HepG2 (cell line): Measurements from ENCODE around the gene NDUFS2. TPM values are rescaled to one million over a fixed set of nuclear protein-coding genes. Genes with fewer than 3 reads are reported as not detected.

ENCODE experiments used
- ADNP ChIP-seq: sonication (generic); formaldehyde crosslinking; IDR thresholded peaks from 2 replicates; pipeline ENCODE4 v1.4.0; 2020; ENCODE audit warnings: missing genetic modification reagents
- AGO2 ChIP-seq: fragments of 200-400 bp; formaldehyde crosslinking; optimal IDR thresholded peaks from 2 replicates; pipeline ENCODE3; 2017; ENCODE audit warnings: mild to moderate bottlenecking, low read depth, low read length, moderate library complexity
- ARNT2 ChIP-seq: sonication (generic); formaldehyde crosslinking; IDR thresholded peaks from 2 replicates; pipeline ENCODE4 v1.8.0; 2022; ENCODE audit warnings: mild to moderate bottlenecking, low read depth, missing genetic modification reagents, moderate library complexity
- ATRX ChIP-seq: sonication (generic); formaldehyde crosslinking; IDR thresholded peaks from 2 replicates; pipeline ENCODE4 v1.4.0; 2020; ENCODE audit warnings: missing genetic modification reagents, borderline replicate concordance
- CHD4 ChIP-seq: fragments of 200-600 bp; sonication (generic); IDR thresholded peaks from 2 replicates; pipeline ENCODE4 v1.7.0; 2017; ENCODE audit warnings: mild to moderate bottlenecking, low read length, borderline replicate concordance
- DNMT1 ChIP-seq: sonication (generic); formaldehyde crosslinking; IDR thresholded peaks from 2 replicates; pipeline ENCODE4 v1.5.1; 2020; ENCODE audit warnings: mild to moderate bottlenecking, missing genetic modification reagents
- HMG20A ChIP-seq: IDR thresholded peaks from 2 replicates; pipeline ENCODE4 v1.6.1; 2016; ENCODE audit warnings: borderline replicate concordance
- NRL ChIP-seq: sonication (generic); formaldehyde crosslinking; IDR thresholded peaks from 2 replicates; pipeline ENCODE4 v1.5.0; 2020; ENCODE audit warnings: missing genetic modification reagents, mild to moderate bottlenecking, moderate library complexity, borderline replicate concordance
- POGZ ChIP-seq: sonication (generic); formaldehyde crosslinking; IDR thresholded peaks from 2 replicates; pipeline ENCODE4 v1.4.0; 2020; ENCODE audit warnings: mild to moderate bottlenecking, missing genetic modification reagents
- THYN1 ChIP-seq: sonication (generic); formaldehyde crosslinking; IDR thresholded peaks from 2 replicates; pipeline ENCODE4 v1.8.1; 2023; ENCODE audit warnings: low read depth, mild to moderate bottlenecking, moderate library complexity, missing genetic modification reagents, borderline replicate concordance
- ZFP41 ChIP-seq: sonication (generic); formaldehyde crosslinking; IDR thresholded peaks from 2 replicates; pipeline ENCODE4 v1.4.0; 2020; ENCODE audit warnings: mild to moderate bottlenecking, missing genetic modification reagents, borderline replicate concordance
- ZNF207 ChIP-seq: fragments of 450-650 bp; IDR thresholded peaks from 2 replicates; pipeline ENCODE4 v1.6.1; 2016; ENCODE audit warnings: antibody characterized with exemption, borderline replicate concordance
- ZNF224 ChIP-seq: sonication (generic); formaldehyde crosslinking; IDR thresholded peaks from 2 replicates; pipeline ENCODE4 v1.5.0; 2020; ENCODE audit warnings: mild to moderate bottlenecking, missing genetic modification reagents
- ZNF230 ChIP-seq: sonication (generic); formaldehyde crosslinking; IDR thresholded peaks from 2 replicates; pipeline ENCODE4 v1.4.0; 2020; ENCODE audit warnings: mild to moderate bottlenecking, missing genetic modification reagents
- ZNF441 ChIP-seq: sonication (generic); formaldehyde crosslinking; IDR thresholded peaks from 2 replicates; pipeline ENCODE4 v1.7.0; 2021; ENCODE audit warnings: missing genetic modification reagents, borderline replicate concordance
- ZNF670 ChIP-seq: sonication (generic); formaldehyde crosslinking; IDR thresholded peaks from 2 replicates; pipeline ENCODE4 v1.8.0; 2022; ENCODE audit warnings: mild to moderate bottlenecking, missing genetic modification reagents, borderline replicate concordance
- ZNF672 ChIP-seq: sonication (generic); formaldehyde crosslinking; IDR thresholded peaks from 2 replicates; pipeline ENCODE4 v1.8.1; 2022; ENCODE audit warnings: missing genetic modification reagents
- polyA plus RNA-seq, 8 experiments: library from polyadenylated mRNA; depleted of rRNA in 3 of 8; stranded (reverse) in 7 of 8; unstranded in 1 of 8; fragments of >200 nt; fragmentation: Illumina TruSeq in 4 of 8; extraction: Trizol in 4 of 8; gene quantifications; 2 replicates each; pipeline versions ENCODE4 v1.2.1 to v1.2.3, GENCODE V29; 2011 to 2016; ENCODE audit warnings: low read depth in 4 of 8, missing spikeins in 1 of 8, mixed read lengths in 1 of 8; ENCODE audit not compliant: insufficient read depth in 1 of 8
- total RNA-seq, 5 experiments: library from RNA; depleted of rRNA; stranded (reverse); fragments of >200 nt; fragmentation: Illumina TruSeq; extraction: Trizol; gene quantifications; 2 replicates each; pipeline ENCODE4 v1.2.3, GENCODE V29; 2016; ENCODE audit warnings: low read depth in 1 of 5
- TF ChIP-seq, protein P1 (sequence below): sonication (generic); formaldehyde crosslinking; IDR thresholded peaks from 2 replicates; pipeline ENCODE4 v1.8.0; 2022; ENCODE audit warnings: mild to moderate bottlenecking, missing genetic modification reagents, borderline replicate concordance
- TF ChIP-seq, protein P2 (sequence below): IDR thresholded peaks from 2 replicates; pipeline ENCODE4 v1.6.1; 2016; ENCODE audit warnings: low read depth, control low read depth
- TF ChIP-seq, protein P3 (sequence below): sonication (generic); formaldehyde crosslinking; IDR thresholded peaks from 2 replicates; pipeline ENCODE4 v1.4.0; 2020; ENCODE audit warnings: missing genetic modification reagents
- TF ChIP-seq, protein P4 (sequence below): sonication (generic); formaldehyde crosslinking; IDR thresholded peaks from 2 replicates; pipeline ENCODE4 v1.4.0; 2020; ENCODE audit warnings: missing genetic modification reagents, borderline replicate concordance

The NDUFS2 gene
- total and polyA plus RNA-seq, 2 of the 13 experiments (the other 11 are each of a cell fraction or from before 2014, with no cell fraction given) = 89.9 to 118 TPM

- TF ChIP-seq, protein P1, sequence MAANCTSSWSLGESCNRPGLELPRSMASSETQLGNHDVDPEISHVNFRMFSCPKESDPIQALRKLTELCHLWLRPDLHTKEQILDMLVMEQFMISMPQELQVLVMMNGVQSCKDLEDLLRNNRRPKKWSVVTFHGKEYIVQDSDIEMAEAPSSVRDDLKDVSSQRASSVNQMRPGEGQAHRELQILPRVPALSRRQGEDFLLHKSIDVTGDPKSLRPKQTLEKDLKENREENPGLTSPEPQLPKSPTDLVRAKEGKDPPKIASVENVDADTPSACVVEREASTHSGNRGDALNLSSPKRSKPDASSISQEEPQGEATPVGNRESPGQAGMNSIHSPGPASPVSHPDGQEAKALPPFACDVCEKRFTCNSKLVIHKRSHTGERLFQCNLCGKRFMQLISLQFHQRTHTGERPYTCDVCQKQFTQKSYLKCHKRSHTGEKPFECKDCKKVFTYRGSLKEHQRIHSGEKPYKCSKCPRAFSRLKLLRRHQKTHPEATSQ (CRISPR knock-in tag) = no peak; the same call in 1 of the 2 replicates
- TF ChIP-seq HMG20A (CRISPR knock-in tag) (peak; percentile 81; the same call in 1 of the 2 replicates), DNMT1 (CRISPR knock-in tag) (no peak), NRL (CRISPR knock-in tag) (no peak), ZNF441 (CRISPR knock-in tag) (0 out of 2 replicates have a peak, but pooled peaks have one; percentile 18), THYN1 (CRISPR knock-in tag) (0 out of 2 replicates have a peak, but pooled peaks have one; percentile 2), ADNP (CRISPR knock-in tag) (no peak), ZFP41 (CRISPR knock-in tag) (no peak), ATRX (no peak), ZNF224 (no peak), ZNF670 (CRISPR knock-in tag) (no peak; the same call in 1 of the 2 replicates), ZNF672 (CRISPR knock-in tag) (no peak), CHD4 (peak; percentile 52; the same call in 1 of the 2 replicates), POGZ (CRISPR knock-in tag) (no peak), ZNF230 (CRISPR knock-in tag) (peak; percentile 5; the same call in 1 of the 2 replicates), ARNT2 (peak; percentile 2; the same call in 1 of the 2 replicates), AGO2 (no peak), ZNF207 (no peak)
- TF ChIP-seq, protein P2, sequence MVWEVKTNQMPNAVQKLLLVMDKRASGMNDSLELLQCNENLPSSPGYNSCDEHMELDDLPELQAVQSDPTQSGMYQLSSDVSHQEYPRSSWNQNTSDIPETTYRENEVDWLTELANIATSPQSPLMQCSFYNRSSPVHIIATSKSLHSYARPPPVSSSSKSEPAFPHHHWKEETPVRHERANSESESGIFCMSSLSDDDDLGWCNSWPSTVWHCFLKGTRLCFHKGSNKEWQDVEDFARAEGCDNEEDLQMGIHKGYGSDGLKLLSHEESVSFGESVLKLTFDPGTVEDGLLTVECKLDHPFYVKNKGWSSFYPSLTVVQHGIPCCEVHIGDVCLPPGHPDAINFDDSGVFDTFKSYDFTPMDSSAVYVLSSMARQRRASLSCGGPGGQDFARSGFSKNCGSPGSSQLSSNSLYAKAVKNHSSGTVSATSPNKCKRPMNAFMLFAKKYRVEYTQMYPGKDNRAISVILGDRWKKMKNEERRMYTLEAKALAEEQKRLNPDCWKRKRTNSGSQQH = no peak
- TF ChIP-seq, protein P3, sequence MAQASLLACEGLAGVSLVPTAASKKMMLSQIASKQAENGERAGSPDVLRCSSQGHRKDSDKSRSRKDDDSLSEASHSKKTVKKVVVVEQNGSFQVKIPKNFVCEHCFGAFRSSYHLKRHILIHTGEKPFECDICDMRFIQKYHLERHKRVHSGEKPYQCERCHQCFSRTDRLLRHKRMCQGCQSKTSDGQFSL (CRISPR knock-in tag) = no peak
- TF ChIP-seq, protein P4, sequence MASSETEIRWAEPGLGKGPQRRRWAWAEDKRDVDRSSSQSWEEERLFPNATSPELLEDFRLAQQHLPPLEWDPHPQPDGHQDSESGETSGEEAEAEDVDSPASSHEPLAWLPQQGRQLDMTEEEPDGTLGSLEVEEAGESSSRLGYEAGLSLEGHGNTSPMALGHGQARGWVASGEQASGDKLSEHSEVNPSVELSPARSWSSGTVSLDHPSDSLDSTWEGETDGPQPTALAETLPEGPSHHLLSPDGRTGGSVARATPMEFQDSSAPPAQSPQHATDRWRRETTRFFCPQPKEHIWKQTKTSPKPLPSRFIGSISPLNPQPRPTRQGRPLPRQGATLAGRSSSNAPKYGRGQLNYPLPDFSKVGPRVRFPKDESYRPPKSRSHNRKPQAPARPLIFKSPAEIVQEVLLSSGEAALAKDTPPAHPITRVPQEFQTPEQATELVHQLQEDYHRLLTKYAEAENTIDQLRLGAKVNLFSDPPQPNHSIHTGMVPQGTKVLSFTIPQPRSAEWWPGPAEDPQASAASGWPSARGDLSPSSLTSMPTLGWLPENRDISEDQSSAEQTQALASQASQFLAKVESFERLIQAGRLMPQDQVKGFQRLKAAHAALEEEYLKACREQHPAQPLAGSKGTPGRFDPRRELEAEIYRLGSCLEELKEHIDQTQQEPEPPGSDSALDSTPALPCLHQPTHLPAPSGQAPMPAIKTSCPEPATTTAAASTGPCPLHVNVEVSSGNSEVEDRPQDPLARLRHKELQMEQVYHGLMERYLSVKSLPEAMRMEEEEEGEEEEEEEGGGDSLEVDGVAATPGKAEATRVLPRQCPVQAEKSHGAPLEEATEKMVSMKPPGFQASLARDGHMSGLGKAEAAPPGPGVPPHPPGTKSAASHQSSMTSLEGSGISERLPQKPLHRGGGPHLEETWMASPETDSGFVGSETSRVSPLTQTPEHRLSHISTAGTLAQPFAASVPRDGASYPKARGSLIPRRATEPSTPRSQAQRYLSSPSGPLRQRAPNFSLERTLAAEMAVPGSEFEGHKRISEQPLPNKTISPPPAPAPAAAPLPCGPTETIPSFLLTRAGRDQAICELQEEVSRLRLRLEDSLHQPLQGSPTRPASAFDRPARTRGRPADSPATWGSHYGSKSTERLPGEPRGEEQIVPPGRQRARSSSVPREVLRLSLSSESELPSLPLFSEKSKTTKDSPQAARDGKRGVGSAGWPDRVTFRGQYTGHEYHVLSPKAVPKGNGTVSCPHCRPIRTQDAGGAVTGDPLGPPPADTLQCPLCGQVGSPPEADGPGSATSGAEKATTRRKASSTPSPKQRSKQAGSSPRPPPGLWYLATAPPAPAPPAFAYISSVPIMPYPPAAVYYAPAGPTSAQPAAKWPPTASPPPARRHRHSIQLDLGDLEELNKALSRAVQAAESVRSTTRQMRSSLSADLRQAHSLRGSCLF (CRISPR knock-in tag) = no peak
Measured at GRCh38 chr1:161223805-161224694, 21.9 kb downstream of the NDUFS2 start (continued).
